Stimulated activated CD4-positive, alpha-beta T cell treated with anti-CD3 and anti-CD28 coated beads, Interleukin-2, amount 100 ng/mL, for 24 hours (primary cell): ENCODE data around the gene USP27X.
A peak's percentile ranks its signal among the peaks of the same experiment; 100 is the strongest.

Experiments used
- DNase-seq, 2 donors: peaks; one replicate each; pipeline ENCODE4 v3.0.0-alpha.2; 2020

USP27X gene

GRCh38 chrX:49892542-49892941, 13.3 kb downstream of the USP27X start:
- no peak for DNase-seq

GRCh38 chrX:49896951-49897350, 17.7 kb downstream of the USP27X start:
- no peak for DNase-seq

GRCh38 chrX:49901048-49901447, 21.8 kb downstream of the USP27X start:
- no peak for DNase-seq

DNA sequence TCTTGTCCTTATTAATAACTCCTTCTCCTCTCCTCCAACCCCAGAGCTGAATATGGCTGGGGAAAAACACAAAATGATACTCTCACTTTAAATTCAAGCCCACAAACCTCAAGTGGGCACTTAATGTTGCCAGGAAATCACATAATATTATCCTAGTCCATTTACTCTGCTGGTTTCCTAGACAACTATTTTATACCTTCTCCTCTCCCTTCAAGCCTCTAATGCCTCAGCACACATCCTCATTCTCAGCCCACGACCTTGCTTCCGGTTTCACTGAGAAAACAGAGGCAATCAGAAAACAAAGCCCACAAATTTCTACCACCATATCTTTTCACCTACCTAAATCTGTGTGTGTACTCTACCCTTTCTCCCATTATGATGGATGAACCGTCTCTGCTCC, 31.1 kb downstream of the USP27X start:
- DNase-seq = no peak

- no peak for DNase-seq
Measured at GRCh38 chrX:49912086-49912485, 32.8 kb downstream of the USP27X start.

DNA sequence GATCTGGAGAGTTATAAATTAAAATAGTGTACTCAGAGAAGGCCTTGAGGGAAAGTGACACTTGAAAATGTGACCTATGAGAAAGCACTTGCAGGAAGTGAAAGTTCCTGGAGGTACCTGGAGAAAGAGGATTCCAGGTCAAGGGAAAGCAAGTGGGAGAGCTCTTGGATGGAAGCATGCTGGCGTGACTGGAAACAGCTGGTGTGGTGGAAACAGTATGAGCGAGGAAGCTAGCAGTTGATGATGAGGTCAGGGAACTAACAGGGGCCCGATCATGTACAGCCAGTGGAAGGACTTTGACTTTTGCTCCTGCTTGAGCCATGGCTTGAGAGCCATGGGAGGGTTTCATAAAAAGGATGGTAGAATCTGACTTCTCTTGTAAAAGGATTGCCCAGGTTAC, 33.6 kb downstream of the USP27X start:
- DNase-seq = no peak

DNA sequence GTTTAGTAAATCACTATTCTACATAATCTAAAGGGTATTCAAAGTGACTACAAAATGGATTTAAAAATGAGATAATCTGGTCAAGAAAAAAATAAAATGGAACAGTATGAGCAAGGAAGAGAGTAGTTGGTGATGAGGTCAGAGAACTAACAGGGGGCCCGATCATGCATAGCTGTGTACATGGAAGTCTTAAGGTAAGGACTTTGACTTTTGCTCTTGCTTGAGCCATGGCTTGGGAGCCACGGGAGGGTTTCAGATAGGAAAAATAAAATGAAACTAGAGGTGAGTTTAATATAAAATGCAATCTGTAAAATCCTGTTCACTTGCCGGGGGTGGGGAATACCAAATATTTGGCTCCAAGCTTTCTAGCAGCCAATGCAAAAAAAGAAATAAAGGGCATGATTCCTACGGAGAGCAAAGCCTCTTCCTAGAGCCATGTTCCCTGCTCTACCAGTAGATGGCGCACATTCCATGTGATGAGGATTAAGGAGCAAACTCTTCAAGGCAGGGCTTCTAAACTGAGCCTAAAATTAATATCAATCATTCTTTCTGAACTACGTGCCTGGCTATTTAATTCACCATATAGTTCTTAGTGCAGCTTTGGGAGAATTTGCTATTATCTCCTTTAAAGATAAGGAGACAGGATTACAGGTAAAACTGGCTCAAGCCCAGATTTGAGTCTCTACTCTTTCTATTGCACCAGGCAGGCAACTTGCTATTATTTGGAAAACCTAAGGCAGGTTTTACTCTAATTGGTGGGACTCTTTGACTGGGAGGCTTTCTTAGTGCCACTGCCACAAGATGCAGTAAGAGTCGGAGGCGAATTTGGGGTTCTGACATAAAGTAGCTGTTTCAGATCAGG, 36.3 kb downstream of the USP27X start:
- peak; percentile 17 to 50 for DNase-seq

DNA sequence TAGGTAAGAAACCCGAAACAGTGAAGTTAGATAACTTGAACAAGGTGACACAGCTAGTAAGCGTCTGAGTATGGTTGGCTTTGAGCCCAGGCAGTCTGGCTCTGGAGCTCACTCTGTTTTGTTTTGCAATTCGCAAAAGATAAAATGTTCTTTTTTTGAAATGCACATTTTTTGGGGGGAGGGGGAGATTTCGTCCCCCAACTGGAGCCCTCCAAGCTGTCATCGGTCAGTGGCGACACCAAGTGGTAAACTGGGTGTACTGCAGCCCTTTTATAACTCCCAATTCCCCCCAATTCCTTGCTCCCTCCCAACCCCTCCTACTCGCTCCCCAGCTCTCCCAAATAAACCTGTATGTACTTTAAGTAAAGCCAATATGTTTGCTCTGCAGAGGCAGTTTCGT, 40.3 kb downstream of the USP27X start:
- DNase-seq = peak; percentile 11 to 39

DNA sequence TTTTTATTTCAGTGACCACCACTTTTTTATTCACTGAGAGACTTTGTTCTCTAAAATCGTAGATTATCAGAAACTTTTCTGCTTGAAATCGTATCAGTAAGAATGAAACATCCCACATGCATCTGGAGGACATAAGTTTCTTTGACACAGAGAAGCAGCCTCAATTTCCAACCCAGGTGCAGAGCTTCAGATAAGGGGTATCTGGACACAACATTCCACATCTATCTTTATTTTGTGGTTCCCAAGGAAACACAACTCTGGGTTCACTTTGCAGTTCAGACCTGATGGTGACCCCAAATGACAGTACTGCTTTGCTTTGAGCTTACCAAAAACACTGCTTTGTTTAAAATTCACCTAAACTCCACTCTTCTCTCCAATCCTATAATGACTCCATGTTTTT, 41.8 kb downstream of the USP27X start:
- DNase-seq = no peak

DNA sequence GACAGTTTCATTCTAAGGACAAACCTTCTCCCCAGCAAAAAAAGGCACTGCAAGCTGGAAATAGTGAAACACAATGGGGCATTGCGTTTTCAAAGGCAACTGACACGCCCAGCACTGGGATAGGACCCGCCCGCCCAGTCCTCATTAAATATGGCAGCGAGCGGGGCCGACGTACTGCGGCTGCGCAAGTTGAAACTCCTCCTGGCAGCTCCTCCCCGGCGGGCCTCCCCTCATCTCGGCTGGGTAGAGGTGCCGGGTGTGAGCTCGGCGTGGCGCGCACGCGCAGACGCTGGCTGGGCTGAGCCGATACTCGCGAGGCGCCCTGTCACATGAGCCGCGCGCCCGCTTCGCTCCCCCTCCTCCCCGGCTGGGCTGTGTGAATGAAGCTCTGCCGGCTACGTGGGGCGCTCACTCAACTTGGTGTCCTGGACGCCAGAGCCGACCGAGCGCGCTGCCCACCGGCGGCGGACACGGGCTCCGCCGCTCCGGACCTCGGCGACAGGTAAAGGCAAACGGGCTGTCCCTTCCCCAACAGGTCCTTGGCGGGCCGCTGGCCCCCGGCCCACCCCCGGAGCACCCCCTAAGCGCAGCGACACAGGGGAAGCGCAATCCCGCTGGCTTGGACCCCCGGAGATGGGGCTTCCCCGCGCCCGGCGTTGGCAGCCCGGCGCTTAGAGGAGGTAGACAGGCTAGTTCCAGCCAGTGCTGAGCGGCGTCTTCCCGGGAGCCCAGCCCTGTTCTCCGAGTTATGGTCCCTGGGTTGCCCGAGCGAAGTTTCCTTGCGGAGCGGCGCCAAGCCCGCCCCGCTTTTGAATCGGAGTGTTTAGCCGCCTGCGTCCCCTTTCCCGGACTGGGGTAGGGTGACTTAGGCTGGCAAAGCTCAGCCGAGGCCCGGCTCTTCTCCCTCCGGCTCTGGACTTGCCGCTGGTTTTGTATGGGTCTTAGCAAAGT, 43.3 kb downstream of the USP27X start, which contains the start of gene CLCN5:
CLCN5 (plus strand) TSS at position 306 of the 951 bp plus-strand sequence. CDS start 2,703 bp downstream, outside the sequence.
- DNase-seq = peak; percentile 91

DNA sequence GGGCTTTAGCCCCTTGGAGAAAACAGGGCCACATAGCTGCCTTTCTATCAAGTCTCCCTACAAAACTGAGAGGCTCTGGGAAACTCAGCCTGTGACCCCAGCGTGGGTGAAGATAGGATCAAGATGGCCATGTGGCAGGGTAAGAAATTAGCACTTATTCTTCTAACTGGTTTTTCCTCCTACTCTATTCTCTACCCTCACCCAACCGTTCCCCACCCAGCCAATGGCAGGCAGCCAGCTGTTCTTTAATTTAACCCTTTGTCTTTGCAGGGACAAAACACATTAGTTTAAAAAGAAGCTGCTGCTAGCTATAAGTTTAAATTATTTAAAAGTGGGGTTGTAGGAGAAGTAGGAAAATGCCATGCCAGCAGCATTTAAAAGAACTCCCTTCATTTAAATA, 45.9 kb downstream of the USP27X start:
- no peak for DNase-seq

DNA sequence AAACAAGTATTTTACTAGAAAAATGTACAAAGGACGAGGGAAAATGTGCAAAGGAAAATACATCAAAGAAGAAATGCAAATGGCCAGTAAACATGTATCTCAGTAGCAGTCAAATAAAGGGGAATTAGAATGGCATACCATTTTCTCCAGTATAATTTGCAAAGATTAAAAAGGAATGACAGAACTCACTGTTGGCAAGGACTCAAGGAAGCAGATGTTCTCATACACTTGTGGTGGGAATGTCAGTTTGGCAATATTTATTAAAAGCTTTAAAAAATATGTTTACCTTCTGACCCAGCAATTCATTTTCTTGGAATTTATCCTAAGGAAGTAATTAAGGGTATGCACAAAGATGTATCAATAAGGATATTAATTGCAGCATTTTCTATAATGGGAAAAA, 50.8 kb downstream of the USP27X start:
- no peak for DNase-seq
